Tibial nerve (tissue), 4 donors: ENCODE results near the gene PANX2. TPM values are rescaled to one million over a fixed set of nuclear protein-coding genes. Genes with fewer than 3 reads are reported as not detected.

ENCODE experiments used
- DNase-seq, 2 donors: peaks; one replicate each; pipeline ENCODE4 v3.0.0-alpha.2; 2019; ENCODE audit warnings: low spot score in 2 of 2
- H3K27ac ChIP-seq, 4 donors: fragments of 200-600 bp; sonication (generic) in 3 of 4; one replicate each; pipeline ENCODE4 v1.5.1; 2017 to 2019; ENCODE audit warnings: mild to moderate bottlenecking in 1 of 4
- H3K27me3 ChIP-seq, 2 donors: fragments of 200-600 bp; sonication (generic) in 1 of 2; one replicate each; pipeline versions ENCODE4 v1.5.1 to v1.6.0; 2017 to 2019
- H3K36me3 ChIP-seq, 3 donors: fragments of 200-600 bp; sonication (generic); one replicate each; pipeline ENCODE4 v1.5.1; 2018 to 2019
- H3K4me1 ChIP-seq, 4 donors: fragments of 200-600 bp; sonication (generic) in 3 of 4; one replicate each; pipeline ENCODE4 v1.5.1; 2017 to 2019
- H3K4me3 ChIP-seq, 4 donors: fragments of 200-600 bp; sonication (generic) in 3 of 4; one replicate each; pipeline ENCODE4 v1.5.1; 2017 to 2019; ENCODE audit warnings: mild to moderate bottlenecking in 1 of 4, moderate library complexity in 1 of 4
- H3K9me3 ChIP-seq, 4 donors: fragments of 200-600 bp; sonication (generic) in 3 of 4; one replicate each; pipeline ENCODE4 v1.5.1; 2017 to 2019
- CTCF ChIP-seq, 5 experiments: fragments of 200-600 bp in 3 of 5; fragments of 450-650 bp in 2 of 5; sonication (generic) in 3 of 5; IDR thresholded peaks; one replicate each; pipeline ENCODE4 v1.5.1; 2016 to 2019; ENCODE audit warnings: antibody characterized with exemption in 5 of 5, mild to moderate bottlenecking in 3 of 5, moderate library complexity in 2 of 5
- EP300 ChIP-seq, 2 donors: sonication (generic); formaldehyde crosslinking; IDR thresholded peaks; one replicate each; pipeline ENCODE4 v1.6.1; 2017; ENCODE audit warnings: antibody characterized with exemption in 2 of 2, mild to moderate bottlenecking in 1 of 2
- POLR2A ChIP-seq, 2 donors: fragments of 450-650 bp; IDR thresholded peaks; one replicate each; pipeline ENCODE4 v1.6.1; 2017; ENCODE audit warnings: antibody characterized with exemption in 2 of 2, mild to moderate bottlenecking in 2 of 2, moderate library complexity in 2 of 2
- WGBS, 2 donors: methylation state at CpG; one replicate each; pipeline ENCODE4 v1.1.5; 2018; 5-methylcytosine and 5-hydroxymethylcytosine counted together
- total RNA-seq, 4 donors: library from RNA; depleted of rRNA; stranded (reverse); fragments of >200 nt; gene quantifications; one replicate each; pipeline ENCODE4 v1.1.0, GENCODE V29; 2016

The PANX2 gene
- total RNA-seq, 4 donors from 2014 or later: 0.30 TPM; not detected in 3

- Histone ChIP-seq H3K9me3 (no peaks in the 10 kb centered on the region), H3K4me3 (no peak overlapping the region), H3K36me3 (peaks cover 4 to 81% (median 11%) of the 10 kb centered on the region in 3 donors), H3K27me3 (no peaks in the 10 kb centered on the region), H3K4me1 (peaks cover 0 to 46% (median 3%) of the 10 kb centered on the region in 4 donors), H3K27ac (no peak overlapping the region)
- DNase-seq: no peak
- TF ChIP-seq EP300 (IDR thresholded peaks at IDR 0.05) (no peak), POLR2A (IDR thresholded peaks at IDR 0.05) (no peak), CTCF (IDR thresholded peaks at IDR 0.05) (no peak)
- 83 to 86% methylated on average over 16 to 21 of the region's 22 CpGs for WGBS, 2 donors
Observed at GRCh38 chr22:50208430-50208938, 38.0 kb downstream of the PANX2 start.

GRCh38 chr22:50208939-50209892 lies 38.7 kb downstream of the PANX2 start:
- Histone ChIP-seq H3K27ac (no peak overlapping the region), H3K4me1 (peaks cover 0 to 46% (median 3%) of the 10 kb centered on the region in 4 donors), H3K9me3 (no peaks in the 10 kb centered on the region), H3K4me3 (no peak overlapping the region), H3K36me3 (peaks cover 4 to 85% (median 11%) of the 10 kb centered on the region in 3 donors), H3K27me3 (no peaks in the 10 kb centered on the region)
- TF ChIP-seq CTCF (IDR thresholded peaks at IDR 0.05) (no peak), EP300 (IDR thresholded peaks at IDR 0.05) (no peak), POLR2A (IDR thresholded peaks at IDR 0.05) (no peak)
- 51 to 77% methylated on average over 7 to 9 of the region's 31 CpGs for WGBS, 2 donors
- DNase-seq: no peak

- WGBS, 2 donors: 59 to 60% methylated on average over 20 of the region's 20 CpGs
- DNase-seq: peak in 1 of 2 donors; percentile 66
- Histone ChIP-seq H3K4me3 (no peak overlapping the region), H3K36me3 (peaks cover 4 to 92% (median 11%) of the 10 kb centered on the region in 3 donors), H3K27ac (no peak overlapping the region), H3K4me1 (peaks cover 0 to 39% (median 3%) of the 10 kb centered on the region in 4 donors), H3K27me3 (no peaks in the 10 kb centered on the region), H3K9me3 (no peaks in the 10 kb centered on the region)
- TF ChIP-seq POLR2A (IDR thresholded peaks at IDR 0.05) (no peak), CTCF (IDR thresholded peaks at IDR 0.05) (peak; percentile 65 to 83 (median 79)), EP300 (IDR thresholded peaks at IDR 0.05) (no peak)
Observed at GRCh38 chr22:50209893-50210292, 39.4 kb downstream of the PANX2 start.

GRCh38 chr22:50210378-50211139 lies 40.0 kb downstream of the PANX2 start:
- H3K4me1 ChIP-seq: peaks cover 0 to 39% (median 3%) of the 10 kb centered on the region in 4 donors
- no peak for DNase-seq
- 87 to 93% methylated on average over 27 to 29 of the region's 32 CpGs for WGBS, 2 donors
- peaks cover 4 to 96% (median 11%) of the 10 kb centered on the region in 3 donors for H3K36me3 ChIP-seq
- H3K27me3 ChIP-seq: no peaks in the 10 kb centered on the region
- no peak overlapping the region for H3K27ac ChIP-seq
- no peak overlapping the region for H3K4me3 ChIP-seq
- no peaks in the 10 kb centered on the region for H3K9me3 ChIP-seq
- TF ChIP-seq POLR2A (IDR thresholded peaks at IDR 0.05): no peak
- TF ChIP-seq EP300 (IDR thresholded peaks at IDR 0.05): no peak
- no peak for TF ChIP-seq CTCF (IDR thresholded peaks at IDR 0.05)
